ENCODE results near the gene EXOC3L4.

- no peak for TF ChIP-seq FOXP2 (optimal IDR thresholded peaks at IDR 0.05; ENCODE audit: borderline replicate concordance, extremely low read depth, extremely low read length, insufficient read depth)
- no peak for TF ChIP-seq REST (IDR thresholded peaks at IDR 0.05; ENCODE audit: insufficient read depth in 1 of 2, low read depth in 2 of 2, low read length in 2 of 2)
- TF ChIP-seq POLR2AphosphoS5 (IDR thresholded peaks at IDR 0.05; ENCODE audit: low read depth, low read length): no peak
- no peak for TF ChIP-seq TAF1 (IDR thresholded peaks at IDR 0.05; ENCODE audit: borderline replicate concordance, insufficient read depth, low read length)
- no peak for TF ChIP-seq SIN3A (IDR thresholded peaks at IDR 0.05; ENCODE audit: borderline replicate concordance, insufficient read depth, low read length)
Observed at GRCh38 chr14:103091041-103091882, 3.3 kb upstream of the EXOC3L4 start.
